ENCODE measurements around the gene TTC39B.

The TTC39B gene

GRCh38 chr9:15300218-15300617 lies 6.8 kb downstream of the TTC39B start:
- DNase-seq (ENCODE audit: low spot score) = no peak

DNA sequence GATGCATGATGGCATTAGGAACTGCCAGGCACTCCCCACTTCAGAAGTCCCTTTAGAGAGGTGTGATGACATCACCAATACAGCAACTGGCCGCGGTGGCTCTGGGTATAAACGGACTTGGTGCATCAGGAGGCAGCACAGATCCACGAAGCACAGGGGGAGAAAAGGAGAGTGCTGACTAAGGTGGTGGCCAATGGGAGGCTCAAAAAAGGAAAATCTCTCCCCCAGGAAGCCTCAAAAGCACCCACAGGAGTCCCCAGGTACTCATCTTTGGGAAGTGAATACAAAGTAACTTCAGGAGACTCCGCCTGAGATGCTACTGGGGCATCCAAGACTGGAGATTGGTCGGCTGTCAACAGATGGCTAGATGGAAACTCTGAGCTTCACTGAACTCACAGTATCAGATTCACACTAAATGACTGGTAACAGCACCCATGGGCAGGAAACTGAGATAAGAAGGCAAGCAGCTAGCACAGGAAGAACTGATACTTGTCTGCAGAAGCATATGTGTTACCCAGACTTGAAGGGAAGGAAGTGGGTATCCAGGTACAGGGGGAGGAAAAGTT lies 7.6 kb downstream of the TTC39B start:
- no peak for DNase-seq (ENCODE audit: low spot score)

DNA sequence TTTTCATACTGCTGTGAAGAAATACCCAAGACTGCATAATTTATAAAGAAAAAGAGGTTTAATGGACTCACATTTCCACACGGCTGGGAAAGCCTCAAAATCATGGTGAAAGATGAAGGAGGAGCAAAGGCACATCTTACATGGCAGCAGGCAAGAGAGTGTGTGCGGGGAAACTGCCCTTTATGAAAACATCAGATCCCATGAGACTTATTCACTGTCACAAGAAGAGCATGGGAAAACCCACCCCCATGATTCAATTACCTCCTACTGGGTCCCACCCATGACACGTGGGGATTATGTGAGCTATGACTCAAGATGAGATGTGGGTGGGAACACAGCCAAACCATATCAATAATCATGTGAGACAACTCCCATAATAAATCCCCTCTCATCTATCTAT lies 8.7 kb downstream of the TTC39B start:
- DNase-seq (ENCODE audit: low spot score) = no peak

- peak; percentile 67 for DNase-seq (ENCODE audit: low spot score)
Observed at GRCh38 chr9:15295761-15296405, 11.1 kb downstream of the TTC39B start.

- DNase-seq (ENCODE audit: low spot score) = no peak
Observed at GRCh38 chr9:15294604-15295003, 12.4 kb downstream of the TTC39B start.

GRCh38 chr9:15293804-15294316 lies 13.2 kb downstream of the TTC39B start:
- no peak for DNase-seq (ENCODE audit: low spot score)

DNA sequence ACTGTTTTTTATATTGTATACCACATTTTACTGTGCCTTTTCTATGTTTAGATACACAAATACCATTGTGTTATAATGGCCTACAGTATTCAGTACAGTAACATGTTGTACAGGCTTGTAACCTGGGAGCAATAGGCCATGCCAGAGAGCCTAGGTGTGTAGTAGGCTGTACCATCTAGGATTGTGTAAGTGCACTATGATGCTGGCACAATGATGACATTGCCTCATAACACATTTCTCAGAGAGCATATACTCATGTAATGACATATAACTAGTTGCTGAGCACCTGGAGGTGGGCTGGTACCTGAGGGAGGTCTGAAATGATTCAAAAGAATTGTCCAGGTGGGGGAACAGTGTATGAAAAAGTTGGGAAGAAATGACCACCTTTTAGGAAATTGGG lies 13.9 kb downstream of the TTC39B start:
- DNase-seq (ENCODE audit: low spot score) = no peak

GRCh38 chr9:15289603-15290002 lies 17.4 kb downstream of the TTC39B start:
- no peak for DNase-seq (ENCODE audit: low spot score)

GRCh38 chr9:15287309-15287708 lies 19.7 kb downstream of the TTC39B start:
- no peak for DNase-seq (ENCODE audit: low spot score)

DNA sequence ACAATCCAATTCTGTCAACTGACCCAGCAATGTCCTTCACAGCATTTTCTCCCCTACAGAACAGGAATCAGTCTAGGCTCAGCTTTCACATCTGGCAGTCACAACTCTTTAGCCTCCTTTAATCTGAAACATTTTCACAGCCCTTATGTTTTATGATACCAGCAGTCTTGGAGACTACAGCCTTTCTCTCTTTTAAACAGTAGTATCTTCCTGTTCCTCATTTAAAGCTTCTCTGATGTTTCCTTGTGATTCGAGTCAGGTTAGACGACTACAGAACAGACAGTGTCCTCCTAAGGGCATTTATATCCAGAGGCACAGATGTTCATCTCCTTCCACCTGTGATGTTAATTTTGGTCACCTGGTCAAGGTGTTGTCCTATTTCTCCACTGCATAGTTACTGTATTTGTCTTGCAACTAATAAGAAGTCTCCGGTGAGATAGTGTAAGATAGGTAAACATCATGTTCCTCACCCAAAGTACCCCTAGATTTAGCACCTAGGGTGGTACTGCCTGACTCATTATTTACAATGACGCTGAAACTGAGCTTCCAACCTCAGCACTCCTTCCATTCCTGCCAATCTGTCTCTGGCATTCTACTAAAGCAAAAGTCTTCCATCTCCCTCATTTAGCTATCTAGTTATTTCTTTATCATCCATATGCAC lies 20.7 kb downstream of the TTC39B start:
- no peak for DNase-seq (ENCODE audit: low spot score)

- DNase-seq (ENCODE audit: low spot score) = no peak
Observed at GRCh38 chr9:15282567-15283285, 24.3 kb downstream of the TTC39B start.

GRCh38 chr9:15280647-15281046 lies 26.4 kb downstream of the TTC39B start:
- no peak for DNase-seq (ENCODE audit: low spot score)

- DNase-seq (ENCODE audit: low spot score) = no peak
Observed at GRCh38 chr9:15278839-15279238, 28.2 kb downstream of the TTC39B start.

GRCh38 chr9:15278091-15278687 lies 28.8 kb downstream of the TTC39B start:
- DNase-seq (ENCODE audit: low spot score) = no peak

GRCh38 chr9:15277400-15278090 lies 29.5 kb downstream of the TTC39B start:
- DNase-seq (ENCODE audit: low spot score) = no peak

DNA sequence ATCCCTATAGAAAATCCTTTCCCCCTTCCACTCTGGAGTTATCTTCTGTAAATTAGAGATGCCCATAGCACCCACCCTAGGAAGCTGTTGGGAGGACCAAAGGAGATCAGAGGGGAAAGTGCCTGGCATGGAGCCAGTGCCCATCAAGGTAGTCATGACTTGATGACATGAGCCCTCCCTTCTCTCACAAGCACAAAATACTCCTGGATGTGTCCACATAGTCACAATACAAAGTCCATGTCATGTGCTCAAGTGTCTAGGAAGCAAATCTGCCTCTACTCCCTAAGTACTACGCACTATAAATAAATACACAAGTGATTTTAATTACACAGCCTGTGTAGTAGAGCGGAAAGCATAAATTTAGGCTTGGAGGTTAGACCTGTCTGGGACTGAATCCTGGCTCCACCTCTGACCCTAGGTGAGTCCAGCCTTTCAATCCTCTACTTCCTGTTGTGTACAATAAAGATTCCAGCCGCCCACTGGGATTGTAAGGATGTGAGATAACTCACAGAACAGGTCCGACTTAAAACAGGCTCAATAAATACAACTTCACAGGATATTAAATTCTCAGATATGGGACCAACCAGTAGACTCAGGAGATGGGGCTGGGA lies 30.6 kb downstream of the TTC39B start:
- DNase-seq (ENCODE audit: low spot score) = no peak

DNA sequence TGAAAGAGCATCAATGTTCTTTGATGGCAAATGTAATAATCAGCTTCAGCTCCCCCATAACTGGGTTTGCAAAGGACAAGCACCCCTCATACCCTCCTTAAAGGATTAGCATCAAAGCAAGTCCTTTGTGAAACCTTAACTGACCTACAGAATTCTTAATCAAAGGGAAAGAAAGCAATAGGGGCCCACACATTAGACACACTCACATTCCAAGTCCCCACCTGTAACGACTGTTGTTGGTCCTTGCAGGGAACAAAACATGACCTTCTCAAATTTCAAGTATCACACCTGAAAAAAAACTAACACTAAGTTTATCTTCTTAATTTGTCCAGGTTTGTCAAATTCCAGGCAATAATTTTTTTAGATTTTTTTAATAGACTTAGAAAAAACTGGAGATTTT lies 32.6 kb downstream of the TTC39B start:
- DNase-seq (ENCODE audit: low spot score) = no peak

- no peak for DNase-seq (ENCODE audit: low spot score)
Observed at GRCh38 chr9:15272377-15272928, 34.6 kb downstream of the TTC39B start.

- DNase-seq (ENCODE audit: low spot score) = no peak
Observed at GRCh38 chr9:15271403-15271802, 35.6 kb downstream of the TTC39B start.

DNA sequence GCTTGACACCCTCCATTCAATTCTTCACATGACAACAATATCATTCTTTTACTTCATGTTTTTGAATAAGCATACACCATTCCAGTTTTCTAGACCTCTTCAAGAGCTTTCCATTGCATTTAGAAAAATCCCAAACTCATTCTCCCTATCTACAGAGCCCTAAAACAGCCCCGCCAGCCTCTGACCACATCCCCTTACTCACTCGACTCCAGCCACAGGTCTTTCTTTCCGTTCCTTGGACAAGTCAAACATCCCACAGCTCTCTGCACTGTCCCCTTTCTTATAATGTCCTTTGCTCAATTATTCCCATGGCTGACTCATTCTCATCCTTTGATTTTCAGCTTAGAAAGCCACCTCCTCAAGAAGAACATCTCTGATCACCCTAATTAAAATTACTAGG lies 38.2 kb downstream of the TTC39B start:
- DNase-seq (ENCODE audit: low spot score) = no peak

GRCh38 chr9:15268317-15268716 lies 38.7 kb downstream of the TTC39B start:
- DNase-seq (ENCODE audit: low spot score) = no peak

Data from AG08396 (cell line).